B cell (primary cell): Measurements from ENCODE around the gene HOXC6. TPM values are rescaled to one million over a fixed set of nuclear protein-coding genes. Genes with fewer than 3 reads are reported as not detected.
"Not testable (repeated sequence)": the region's sequence is repeated elsewhere in the genome, so short reads cannot be mapped to it uniquely, and the experiment has no call there.

Source experiments
- ATAC-seq: fragments of 200-7000 bp; cut with Tn5 transposase; one replicate; pipeline ENCODE4 v1.10.0; 2021; ENCODE audit warnings: low read depth, mild to moderate bottlenecking, moderate number of reproducible peaks, moderate library complexity
- CTCF ChIA-PET: fragments of 350-600 bp; sonication (Branson Sonifier 250); formaldehyde crosslinking; loops from one replicate; lab custom pipeline; 2021; ENCODE audit warnings: antibody characterized with exemption, inconsistent platforms; lab: Charles Lee
- POLR2A ChIA-PET: fragments of 350-600 bp; sonication (Branson Sonifier 250); formaldehyde crosslinking; loops from one replicate; lab custom pipeline; 2021; ENCODE audit warnings: antibody characterized with exemption; lab: Charles Lee
- DNase-seq: peaks from one replicate; pipeline ENCODE4 v3.0.0; 2013
- H2AFZ ChIP-seq: 2 replicates; pipeline ENCODE4 v1.6.1; 2012; ENCODE audit warnings: mild to moderate bottlenecking, low read depth, low read length; ENCODE audit not compliant: insufficient read depth, poor library complexity, severe bottlenecking
- H3K27ac ChIP-seq, 2 donors: 1 replicate in 1 of 2; 2 replicates in 1 of 2; pipeline ENCODE4 v1.5.1; 2012 to 2013; ENCODE audit warnings: low read length in 2 of 2, mild to moderate bottlenecking in 2 of 2, moderate library complexity in 1 of 2
- H3K27me3 ChIP-seq, 4 experiments: fragments of 200-600 bp in 1 of 4; sonication (generic) in 1 of 4; replicated peaks in 1 of 4; 1 replicate in 2 of 4; 2 replicates in 2 of 4; pipeline versions ENCODE4 v1.6.1 to v1.7.0; 2013 to 2016; ENCODE audit warnings: low read length in 3 of 4, mild to moderate bottlenecking in 2 of 4, mixed read lengths in 1 of 4, moderate library complexity in 1 of 4; ENCODE audit not compliant: insufficient read depth in 4 of 4, control insufficient read depth in 3 of 4; ENCODE audit errors: control extremely low read depth in 1 of 4
- H3K36me3 ChIP-seq, 2 experiments: replicated peaks in 1 of 2; 1 replicate in 1 of 2; 2 replicates in 1 of 2; pipeline versions ENCODE4 v1.6.1 to v1.7.1; 2013; ENCODE audit warnings: low read length in 1 of 2; ENCODE audit not compliant: insufficient read depth in 2 of 2, control insufficient read depth in 1 of 2; ENCODE audit errors: control extremely low read depth in 1 of 2, extremely low read depth in 1 of 2
- H3K4me1 ChIP-seq, 2 donors: fragments of 200-600 bp in 1 of 2; sonication (generic) in 1 of 2; 1 replicate in 1 of 2; 2 replicates in 1 of 2; pipeline versions ENCODE4 v1.5.1 to v1.6.1; 2013 to 2017; ENCODE audit warnings: low read length in 2 of 2; ENCODE audit not compliant: control insufficient read depth in 2 of 2, insufficient read depth in 2 of 2
- H3K4me2 ChIP-seq: replicated peaks from 2 replicates; pipeline ENCODE3; 2012; ENCODE audit warnings: mild to moderate bottlenecking, low read depth, low read length; ENCODE audit not compliant: poor library complexity, severe bottlenecking
- H3K4me3 ChIP-seq, 5 experiments: fragments of 200-600 bp in 1 of 5; sonication (generic) in 1 of 5; 1 replicate in 3 of 5; 2 replicates in 2 of 5; pipeline versions ENCODE4 v1.5.1 to v1.7.0; 2011 to 2016; ENCODE audit warnings: low read length in 4 of 5, mild to moderate bottlenecking in 4 of 5, low read depth in 2 of 5, control low read depth in 1 of 5, moderate library complexity in 1 of 5; ENCODE audit not compliant: insufficient read depth in 1 of 5; ENCODE audit errors: control extremely low read depth in 1 of 5, extremely low read depth in 1 of 5
- H3K79me2 ChIP-seq: fragments of 200-600 bp; sonication (generic); one replicate; pipeline ENCODE4 v1.6.0; 2016; ENCODE audit warnings: low read length; ENCODE audit not compliant: control insufficient read depth, insufficient read depth
- H3K9ac ChIP-seq: fragments of 200-600 bp; sonication (generic); 2 replicates; pipeline ENCODE4 v1.6.1; 2017; ENCODE audit warnings: mild to moderate bottlenecking, low read length, moderate library complexity
- H3K9me3 ChIP-seq, 3 donors: one replicate each; pipeline versions ENCODE4 v1.6.1 to v1.7.1; 2013; ENCODE audit warnings: low read length in 2 of 3; ENCODE audit not compliant: control insufficient read depth in 2 of 3, insufficient read depth in 1 of 3; ENCODE audit errors: control extremely low read depth in 1 of 3
- H4K20me1 ChIP-seq: 2 replicates; pipeline ENCODE4 v1.6.0; 2012; ENCODE audit warnings: mild to moderate bottlenecking, low read length; ENCODE audit not compliant: insufficient read depth, control insufficient read depth, poor library complexity, severe bottlenecking
- H3K27ac Mint-ChIP-seq: one replicate; pipeline ENCODE4 v1.8.0; 2021; ENCODE audit warnings: mixed read lengths
- H3K27me3 Mint-ChIP-seq: one replicate; pipeline ENCODE4 v1.8.0; 2021; ENCODE audit warnings: mixed read lengths
- H3K4me1 Mint-ChIP-seq: one replicate; pipeline ENCODE4 v1.8.0; 2021; ENCODE audit warnings: mixed read lengths
- H3K4me3 Mint-ChIP-seq: one replicate; pipeline ENCODE4 v1.8.0; 2021; ENCODE audit warnings: mixed read lengths
- H3K9me3 Mint-ChIP-seq: one replicate; pipeline ENCODE4 v1.8.0; 2022; ENCODE audit warnings: mixed read lengths; ENCODE audit not compliant: insufficient read depth
- WGBS: methylation state at CpG from one replicate; pipeline ENCODE4 v1.1.5; 2013; ENCODE audit warnings: missing lambda C conversion rate; ENCODE audit not compliant: insufficient coverage; 5-methylcytosine and 5-hydroxymethylcytosine counted together
- intact Hi-C: fragments of 100-400 bp; cut with micrococcal nuclease; formaldehyde crosslinking; loops from one replicate; pipeline ENCODE4 v1.10.0; 2022
- polyA plus RNA-seq: library from polyadenylated mRNA; depleted of rRNA; stranded (reverse); fragments of >200 nt; gene quantifications from 2 replicates; pipeline ENCODE4 v1.2.3, GENCODE V29; 2012
- small RNA-seq: library from RNA; depleted of rRNA; stranded (forward); fragments of <200 nt; gene quantifications from one replicate; pipeline ENCODE3, GENCODE V24; 2012; ENCODE audit warnings: low replicate concordance, low read depth; ENCODE audit not compliant: insufficient read length
- total RNA-seq, 2 donors: library from RNA; stranded (reverse); fragments of 120-200 nt in 1 of 2; gene quantifications; 1 replicate in 1 of 2; 2 replicates in 1 of 2; pipeline versions ENCODE4 v1.2.3 to v1.2.4, GENCODE V29; 2013 to 2022

HOXC6 gene
- total and polyA plus RNA-seq, 2 donors (not counting 1 experiment from before 2014, with no cell fraction given) = not detected

DNA sequence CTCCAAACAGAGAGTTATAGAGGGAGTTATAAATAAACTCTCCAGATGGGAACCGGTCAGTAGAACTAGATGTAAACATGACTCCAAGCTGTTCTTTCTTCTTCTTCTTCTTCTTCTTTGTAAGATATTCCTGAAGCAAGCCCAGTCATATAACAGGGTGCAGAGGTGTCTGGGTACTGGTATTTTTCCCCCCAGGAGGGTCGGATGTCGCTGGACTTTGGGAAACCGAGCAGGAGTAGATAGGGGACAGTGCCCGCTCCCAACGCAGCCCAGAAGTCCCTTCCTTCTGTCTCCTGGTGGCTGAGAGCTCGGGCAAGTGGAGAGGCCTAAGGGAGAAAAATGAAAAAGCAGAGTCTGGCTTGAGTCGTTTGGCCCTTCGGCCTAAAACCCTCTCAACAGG is 50.9 kb downstream of the HOXC6 start:
- POLR2A ChIA-PET, H3K9ac ChIP-seq, H3K36me3 ChIP-seq, H3K9me3 ChIP-seq, ATAC-seq, H3K4me3 Mint-ChIP-seq, H4K20me1 ChIP-seq, intact Hi-C loops, H3K4me3 ChIP-seq, H3K4me2 ChIP-seq, H3K27me3 Mint-ChIP-seq, H3K27me3 ChIP-seq, H3K27ac ChIP-seq, DNase-seq, CTCF ChIA-PET, H2AFZ ChIP-seq, H3K9me3 Mint-ChIP-seq, H3K79me2 ChIP-seq: not testable (repeated sequence)
- 98% methylated on average over 7 of the region's 9 CpGs for WGBS
- Mint-ChIP-seq H3K27ac (peak overlapping the region; percentile 64), H3K4me1 (peaks cover 22% of the 10 kb centered on the region)
- peaks cover 3 to 20% of the 10 kb centered on the region in 2 donors for H3K4me1 ChIP-seq

Small RNA genes lying within 50 kb of the gene (small RNA-seq; reads per million reads assigned to genes)
- not detected for gene HOXC5
- not detected for gene MIR196A2
- gene MIR615 = not detected

Other genes starting within 250 kb of the HOXC6 start
- gene HOXC13, start 89.6 kb upstream of the HOXC6 start, total RNA-seq = not detected in 2 replicates
- gene HOXC13, start 89.6 kb upstream of the HOXC6 start, polyA plus RNA-seq = not detected in 2 replicates
- gene HOXC12, start 73.5 kb upstream of the HOXC6 start, total RNA-seq = not detected in 2 replicates
- gene HOXC12, start 73.5 kb upstream of the HOXC6 start, polyA plus RNA-seq = not detected in 2 replicates
- not detected in 2 replicates for gene HOXC11, start 55.3 kb upstream of the HOXC6 start, total RNA-seq
- gene HOXC11, start 55.3 kb upstream of the HOXC6 start, polyA plus RNA-seq = not detected in 2 replicates
- not detected in 2 replicates for gene HOTAIR, start 53.5 kb upstream of the HOXC6 start, total RNA-seq
- not detected in 2 replicates for gene HOTAIR, start 53.5 kb upstream of the HOXC6 start, polyA plus RNA-seq
- gene HOXC10, start 43.3 kb upstream of the HOXC6 start, total RNA-seq = not detected in 2 replicates
- gene HOXC10, start 43.3 kb upstream of the HOXC6 start, polyA plus RNA-seq = not detected in 2 replicates
- not detected in 2 replicates for gene HOXC9, start 28.3 kb upstream of the HOXC6 start, total RNA-seq
- gene HOXC9, start 28.3 kb upstream of the HOXC6 start, polyA plus RNA-seq = not detected in 2 replicates
- not detected in 2 replicates for gene HOXC8, start 19.5 kb upstream of the HOXC6 start, total RNA-seq
- gene HOXC8, start 19.5 kb upstream of the HOXC6 start, polyA plus RNA-seq = not detected in 2 replicates
- not detected in 2 replicates for gene HOXC5, start 4.6 kb downstream of the HOXC6 start, total RNA-seq
- not detected in 2 replicates for gene HOXC5, start 4.6 kb downstream of the HOXC6 start, polyA plus RNA-seq
- 6.4 and 6.5 TPM in 2 replicates for gene HOXC4, start 25.4 kb downstream of the HOXC6 start, total RNA-seq
- gene HOXC4, start 25.4 kb downstream of the HOXC6 start, polyA plus RNA-seq = 1.0 and 4.3 TPM in 2 replicates
- gene SMUG1, start 160.5 kb downstream of the HOXC6 start, total RNA-seq = 37.5 and 42.3 TPM in 2 replicates
- 25.0 and 31.9 TPM in 2 replicates for gene SMUG1, start 160.5 kb downstream of the HOXC6 start, polyA plus RNA-seq